HEK293T (cell line): ENCODE data around the gene GTF3C4.

Experiments
- CTCF ChIA-PET: fragments of 350-600 bp; formaldehyde crosslinking; extraction: SDS; loops from one replicate; lab custom pipeline; 2021; ENCODE audit warnings: antibody characterized with exemption, inconsistent platforms; lab: Yijun Ruan, JAX
- POLR2A ChIA-PET: fragments of 350-600 bp; formaldehyde crosslinking; extraction: SDS; loops from one replicate; lab custom pipeline; 2020; ENCODE audit warnings: antibody characterized with exemption, inconsistent platforms; lab: Yijun Ruan, JAX
- DNase-seq: peaks from one replicate; pipeline ENCODE4 v3.0.0; 2012; ENCODE audit warnings: mixed read lengths; ENCODE audit errors: extremely low spot score
- ARNT ChIP-seq: fragments of 450-650 bp; IDR thresholded peaks from 2 replicates; pipeline ENCODE4 v1.6.1; 2017; ENCODE audit warnings: mild to moderate bottlenecking
- BHLHE40 ChIP-seq: fragments of 450-650 bp; IDR thresholded peaks from 2 replicates; pipeline ENCODE4 v1.6.1; 2016; ENCODE audit warnings: mild to moderate bottlenecking, moderate library complexity, borderline replicate concordance
- CTBP1 ChIP-seq: fragments of 450-650 bp; IDR thresholded peaks from 2 replicates; pipeline ENCODE4 v1.6.1; 2016; ENCODE audit warnings: borderline replicate concordance
- ELF4 ChIP-seq: fragments of 450-650 bp; IDR thresholded peaks from 2 replicates; pipeline ENCODE4 v1.6.1; 2017; ENCODE audit warnings: antibody characterized with exemption
- FOXA1 ChIP-seq: fragments of 450-650 bp; IDR thresholded peaks from 2 replicates; pipeline ENCODE4 v1.6.1; 2016; ENCODE audit warnings: mild to moderate bottlenecking
- FOXK2 ChIP-seq: fragments of 450-650 bp; IDR thresholded peaks from 2 replicates; pipeline ENCODE4 v1.6.1; 2016; ENCODE audit warnings: mild to moderate bottlenecking
- FOXM1 ChIP-seq: fragments of 450-650 bp; IDR thresholded peaks from 2 replicates; pipeline ENCODE4 v1.6.1; 2017; ENCODE audit warnings: mild to moderate bottlenecking, borderline replicate concordance
- HDGF ChIP-seq: fragments of 450-650 bp; IDR thresholded peaks from 2 replicates; pipeline ENCODE4 v1.6.1; 2017; ENCODE audit warnings: antibody characterized with exemption, borderline replicate concordance
- L3MBTL2 ChIP-seq: fragments of 450-650 bp; conservative IDR thresholded peaks from 2 replicates; pipeline ENCODE4 v1.6.1; 2016; ENCODE audit warnings: mild to moderate bottlenecking
- LEF1 ChIP-seq: fragments of 450-650 bp; IDR thresholded peaks from 2 replicates; pipeline ENCODE4 v1.6.1; 2017; ENCODE audit warnings: mild to moderate bottlenecking, borderline replicate concordance
- NFRKB ChIP-seq: fragments of 450-650 bp; IDR thresholded peaks from 2 replicates; pipeline ENCODE4 v1.6.1; 2016; ENCODE audit warnings: mild to moderate bottlenecking, moderate library complexity
- SP1 ChIP-seq: fragments of 450-650 bp; IDR thresholded peaks from 2 replicates; pipeline ENCODE4 v1.6.1; 2017
- SUZ12 ChIP-seq: fragments of 450-650 bp; IDR thresholded peaks from 2 replicates; pipeline ENCODE4 v1.6.1; 2016; ENCODE audit warnings: mild to moderate bottlenecking
- TARDBP ChIP-seq: fragments of 450-650 bp; IDR thresholded peaks from 2 replicates; pipeline ENCODE4 v1.6.1; 2016
- ZNF384 ChIP-seq: fragments of 450-650 bp; IDR thresholded peaks from 2 replicates; pipeline ENCODE4 v1.6.1; 2016
- TF ChIP-seq, protein P1 (sequence below): fragments of 450-650 bp; IDR thresholded peaks from 2 replicates; pipeline ENCODE4 v1.6.1; 2016

GTF3C4 gene

DNA sequence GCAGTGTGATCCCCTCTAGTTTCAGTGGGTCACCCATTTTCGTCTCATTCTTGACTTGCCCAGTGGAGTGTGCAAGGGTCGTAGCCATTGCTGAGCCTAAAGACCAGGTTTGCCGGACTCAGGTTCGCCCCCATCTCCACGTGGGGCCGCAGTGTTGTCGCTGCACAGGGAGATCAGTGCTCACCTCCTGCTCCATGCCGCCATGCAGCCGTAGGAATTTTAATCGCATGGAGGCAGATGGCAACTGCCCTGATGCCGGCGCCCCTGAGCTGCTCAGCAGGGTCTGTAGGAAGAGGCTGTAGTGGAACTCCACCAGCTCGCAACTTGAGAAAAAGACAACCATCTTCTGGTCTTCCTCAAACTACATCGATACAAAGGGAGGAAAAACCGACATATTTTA is 24.6 kb upstream of the GTF3C4 start:
- ChIA-PET POLR2A (no interaction called here), CTCF (no interaction called here)
- DNase-seq: no peak
- TF ChIP-seq ARNT (no peak), TARDBP (no peak), FOXM1 (no peak), ZNF384 (no peak)

DNA sequence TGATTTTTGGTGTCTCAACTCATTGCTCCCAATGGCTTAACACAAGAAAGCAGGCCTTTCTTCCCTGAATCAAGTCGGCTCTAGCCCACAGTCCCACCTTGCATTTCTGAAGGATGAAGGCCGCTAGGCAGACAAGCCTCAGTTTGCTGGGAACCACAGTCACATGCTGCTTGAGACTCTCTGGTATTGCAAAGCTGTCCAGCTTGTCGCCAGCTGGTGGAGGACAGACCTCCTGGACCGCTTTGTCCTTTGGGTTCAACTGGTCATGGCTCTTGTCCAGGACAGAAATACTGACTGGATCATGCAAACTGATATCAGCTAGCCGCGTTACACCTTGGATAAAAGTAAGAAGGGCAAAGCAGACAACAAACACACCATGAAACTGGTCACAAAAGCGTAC is 23.5 kb upstream of the GTF3C4 start:
- DNase-seq: no peak
- ChIA-PET CTCF (no interaction called here), POLR2A (no interaction called here)
- no peak for TF ChIP-seq NFRKB
- no peak for TF ChIP-seq HDGF
- no peak for TF ChIP-seq SP1
- no peak for TF ChIP-seq FOXK2
- TF ChIP-seq LEF1: no peak
- TF ChIP-seq SUZ12: no peak

DNA sequence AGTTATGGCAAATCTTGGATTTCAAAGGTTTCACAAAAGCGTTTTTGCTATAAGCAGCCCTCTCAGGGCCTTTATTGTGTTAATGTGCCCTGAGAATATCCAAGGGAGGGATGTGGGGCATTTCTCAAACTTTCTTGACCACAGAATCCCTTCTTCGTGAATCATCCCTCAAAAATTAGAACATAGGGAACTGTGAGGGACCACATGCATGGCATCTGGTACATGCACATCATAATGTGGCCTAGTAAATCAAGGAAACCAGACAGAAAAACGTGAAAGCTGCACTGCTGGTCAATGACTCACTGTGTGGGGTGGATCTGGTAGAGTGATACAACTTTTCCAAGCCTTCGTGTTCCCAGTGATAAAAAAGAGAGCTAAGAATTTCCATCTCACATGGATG is 22.9 kb upstream of the GTF3C4 start:
- CTCF ChIA-PET: no interaction called here
- no peak for TF ChIP-seq CTBP1
- no peak for TF ChIP-seq FOXK2
- no peak for TF ChIP-seq LEF1
- no peak for TF ChIP-seq BHLHE40
- TF ChIP-seq SUZ12: no peak
- TF ChIP-seq, protein P1, sequence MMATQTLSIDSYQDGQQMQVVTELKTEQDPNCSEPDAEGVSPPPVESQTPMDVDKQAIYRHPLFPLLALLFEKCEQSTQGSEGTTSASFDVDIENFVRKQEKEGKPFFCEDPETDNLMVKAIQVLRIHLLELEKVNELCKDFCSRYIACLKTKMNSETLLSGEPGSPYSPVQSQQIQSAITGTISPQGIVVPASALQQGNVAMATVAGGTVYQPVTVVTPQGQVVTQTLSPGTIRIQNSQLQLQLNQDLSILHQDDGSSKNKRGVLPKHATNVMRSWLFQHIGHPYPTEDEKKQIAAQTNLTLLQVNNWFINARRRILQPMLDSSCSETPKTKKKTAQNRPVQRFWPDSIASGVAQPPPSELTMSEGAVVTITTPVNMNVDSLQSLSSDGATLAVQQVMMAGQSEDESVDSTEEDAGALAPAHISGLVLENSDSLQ: no peak
- no peak for TF ChIP-seq ZNF384
- no peak for TF ChIP-seq TARDBP
- TF ChIP-seq FOXA1: no peak
- TF ChIP-seq ARNT: no peak
- no peak for TF ChIP-seq L3MBTL2
- TF ChIP-seq HDGF: no peak
- TF ChIP-seq ELF4: no peak
- TF ChIP-seq SP1: no peak
- no peak for TF ChIP-seq NFRKB
- POLR2A ChIA-PET: no interaction called here
- no peak for DNase-seq

DNA sequence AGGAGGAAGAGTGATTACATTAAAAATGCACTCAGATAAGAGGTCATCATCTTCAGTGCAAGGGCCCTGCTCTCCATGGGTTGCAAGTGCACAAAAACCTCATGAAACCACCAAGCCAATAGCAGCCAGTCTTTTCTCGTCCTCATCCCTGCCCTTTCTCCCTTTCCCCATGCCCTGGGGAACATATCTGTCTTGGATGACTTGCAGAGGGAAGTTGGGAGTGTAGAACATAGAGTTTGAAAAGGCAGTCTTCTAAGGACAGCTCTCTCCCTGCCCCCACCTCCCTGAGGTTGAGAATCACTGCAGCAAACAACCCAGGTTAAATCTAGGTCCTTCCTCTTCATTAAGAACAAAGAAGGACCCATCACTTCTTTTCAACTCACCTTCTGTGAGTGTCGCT is 22.5 kb upstream of the GTF3C4 start:
- ChIA-PET CTCF (no interaction called here), POLR2A (no interaction called here)
- no peak for DNase-seq
- TF ChIP-seq FOXM1 (no peak), NFRKB (no peak), BHLHE40 (no peak), TARDBP (no peak), ARNT (no peak), FOXK2 (no peak), ELF4 (no peak)

DNA sequence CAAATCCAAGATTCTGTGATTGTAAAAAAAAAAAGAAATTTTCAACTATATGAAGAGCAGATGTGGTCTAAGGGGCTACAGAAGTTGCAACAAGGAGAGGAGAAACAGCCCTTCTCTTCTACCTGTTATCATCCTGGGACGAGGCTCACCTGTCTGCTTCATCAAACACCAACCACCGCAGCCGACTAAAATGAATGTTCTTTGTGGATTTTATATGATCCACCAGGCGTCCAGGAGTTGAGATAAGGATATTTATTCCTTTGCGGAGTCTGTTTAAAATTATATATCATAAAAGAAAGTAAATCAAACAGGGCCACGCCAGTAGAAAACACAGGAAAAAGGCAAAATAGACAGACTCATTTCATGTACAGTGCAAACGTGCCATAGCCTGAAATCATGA is 22.0 kb upstream of the GTF3C4 start:
- ChIA-PET CTCF (no interaction called here), POLR2A (no interaction called here)
- DNase-seq: no peak
- no peak for TF ChIP-seq BHLHE40
- TF ChIP-seq TARDBP: no peak
- no peak for TF ChIP-seq FOXK2
- no peak for TF ChIP-seq ELF4
- no peak for TF ChIP-seq FOXA1
- TF ChIP-seq, protein P1: no peak
- TF ChIP-seq ZNF384: no peak
- no peak for TF ChIP-seq HDGF
- no peak for TF ChIP-seq CTBP1
- no peak for TF ChIP-seq FOXM1
- TF ChIP-seq L3MBTL2: no peak
- no peak for TF ChIP-seq SP1
- TF ChIP-seq ARNT: no peak
- no peak for TF ChIP-seq NFRKB
- TF ChIP-seq LEF1: no peak
- TF ChIP-seq SUZ12: no peak

DNA sequence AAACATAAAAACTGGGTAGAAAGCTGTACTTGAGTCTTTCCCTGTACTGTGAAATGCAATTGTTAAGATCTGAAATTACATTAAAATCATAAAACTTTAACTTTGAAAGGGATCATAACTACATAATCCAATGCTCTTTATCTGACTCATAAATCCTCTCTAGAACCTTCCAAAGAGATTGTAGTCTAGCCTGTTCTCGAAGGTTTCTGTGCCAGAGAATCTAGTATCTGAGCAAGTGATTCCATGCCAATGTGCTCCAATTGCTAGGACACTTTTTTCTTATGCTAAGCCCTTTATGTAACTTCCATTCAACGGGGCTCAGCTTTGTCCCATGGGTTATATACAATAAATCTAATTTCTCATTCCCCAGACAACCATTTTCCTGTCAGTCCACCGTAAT is 21.6 kb upstream of the GTF3C4 start:
- TF ChIP-seq L3MBTL2 (no peak), SUZ12 (no peak), TARDBP (no peak), FOXK2 (no peak), ELF4 (no peak), SP1 (no peak), ARNT (no peak), FOXA1 (no peak), LEF1 (no peak), CTBP1 (no peak), HDGF (no peak), NFRKB (no peak), BHLHE40 (no peak), FOXM1 (no peak), ZNF384 (no peak)
- TF ChIP-seq, protein P1: no peak
- CTCF ChIA-PET: no interaction called here
- DNase-seq: no peak
- POLR2A ChIA-PET: interaction anchor here (1.0 kb wide), 1 partner anchor 21 kb away, joined by 3 read pairs; the partner anchor contains the start of gene DDX31

DNA sequence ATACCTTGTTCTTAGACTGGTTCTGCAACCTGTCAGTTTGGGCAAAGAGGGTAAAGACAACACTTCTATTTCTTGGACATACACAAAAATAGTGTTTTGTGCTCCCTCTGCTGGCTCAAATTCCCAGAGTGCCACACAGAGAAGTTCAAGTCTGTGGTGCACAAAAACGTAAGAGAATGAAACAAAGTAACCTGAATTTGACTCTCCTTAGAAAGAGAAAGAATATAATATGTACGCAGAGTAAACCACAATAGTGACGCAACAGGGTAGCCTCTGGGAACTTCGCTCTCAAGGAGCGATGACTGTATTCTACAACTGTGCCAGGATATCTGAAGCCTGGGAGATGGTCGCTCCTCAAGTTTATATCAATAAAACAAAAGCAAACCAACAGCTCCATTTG is 19.0 kb upstream of the GTF3C4 start:
- DNase-seq: peak; percentile 15
- TF ChIP-seq ELF4 (no peak), NFRKB (no peak), CTBP1 (no peak), LEF1 (no peak), L3MBTL2 (no peak), FOXA1 (no peak), SP1 (no peak), HDGF (no peak), TARDBP (no peak), FOXM1 (no peak), ARNT (no peak), SUZ12 (no peak), FOXK2 (no peak), BHLHE40 (no peak), ZNF384 (no peak)
- TF ChIP-seq, protein P1: no peak
- ChIA-PET CTCF (interaction anchor here (0.6 kb wide), 1 partner anchor 328 kb away, joined by 4 read pairs; no protein-coding TSS in a partner anchor), POLR2A (no interaction called here)
